Fibroblast of pulmonary artery (primary cell): ENCODE measurements around the gene NTNG1.

Experiments
- DNase-seq: peaks from one replicate; pipeline ENCODE4 v3.0.0-alpha.2; 2010; ENCODE audit warnings: low read depth
- H3K4me3 ChIP-seq: replicated peaks from 2 replicates; pipeline ENCODE4 v1.5.1; 2011; ENCODE audit warnings: low read depth, mild to moderate bottlenecking, control low read depth, low read length, moderate library complexity
- CTCF ChIP-seq: IDR thresholded peaks from 2 replicates; pipeline ENCODE4 v1.5.1; 2011; ENCODE audit warnings: mild to moderate bottlenecking, control low read depth, low read length, inconsistent platforms; ENCODE audit errors: missing control alignments

The NTNG1 gene

GRCh38 chr1:107459204-107459904, 318.5 kb downstream of the NTNG1 start:
- H3K4me3 ChIP-seq: no peak overlapping the region
- no peak for DNase-seq
- no peak for TF ChIP-seq CTCF

- TF ChIP-seq CTCF: no peak
- no peak overlapping the region for H3K4me3 ChIP-seq
- DNase-seq: no peak
Observed at GRCh38 chr1:107460035-107460434, 319.2 kb downstream of the NTNG1 start.

DNA sequence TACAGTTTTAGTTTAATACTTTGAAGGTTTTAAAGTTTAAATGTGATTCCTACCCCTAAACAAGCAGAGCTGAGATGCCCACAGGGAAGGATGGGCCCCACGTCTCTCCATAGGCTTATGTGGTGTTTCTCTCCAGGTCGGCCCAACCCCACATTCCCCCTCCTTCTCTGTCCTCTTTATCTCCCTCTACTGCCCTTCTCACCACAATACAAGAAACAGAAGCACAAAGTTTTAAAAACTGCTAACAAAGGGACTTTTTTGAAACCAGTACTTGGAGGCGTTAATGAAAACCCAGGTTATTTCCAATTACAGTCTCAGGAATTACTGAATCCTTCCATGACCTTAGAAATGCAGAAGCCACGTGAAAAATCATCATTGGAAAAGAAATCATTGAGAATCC, 324.0 kb downstream of the NTNG1 start:
- no peak for DNase-seq
- H3K4me3 ChIP-seq: no peak overlapping the region
- TF ChIP-seq CTCF: no peak

GRCh38 chr1:107467286-107467685, 326.4 kb downstream of the NTNG1 start:
- H3K4me3 ChIP-seq: no peak overlapping the region
- no peak for DNase-seq
- no peak for TF ChIP-seq CTCF

- DNase-seq: no peak
- no peak overlapping the region for H3K4me3 ChIP-seq
- no peak for TF ChIP-seq CTCF
Observed at GRCh38 chr1:107467811-107468210, 327.0 kb downstream of the NTNG1 start.

DNA sequence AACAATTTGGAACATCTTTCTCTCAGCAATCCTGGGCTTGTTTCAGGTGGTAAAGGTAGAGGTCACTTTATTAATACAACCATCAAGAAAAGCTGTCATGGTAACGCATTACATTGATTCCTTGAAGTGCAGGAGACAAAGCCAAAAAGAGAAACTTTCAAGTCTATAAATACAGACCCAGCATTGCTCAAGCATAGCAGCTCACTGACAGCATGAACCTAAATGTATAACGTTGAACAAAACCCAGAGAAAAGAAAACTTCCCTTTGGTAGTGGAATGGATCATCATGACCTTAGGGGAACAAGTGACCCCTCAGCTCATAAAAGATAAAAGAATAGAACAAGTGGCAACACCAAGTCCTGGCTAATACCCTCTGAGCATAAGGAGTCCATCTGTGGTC, 332.2 kb downstream of the NTNG1 start:
- H3K4me3 ChIP-seq: no peak overlapping the region
- TF ChIP-seq CTCF: no peak
- no peak for DNase-seq
